AG04450 (cell line): ENCODE data around the gene ANTXR1. TPM values are rescaled to one million over a fixed set of nuclear protein-coding genes. Genes with fewer than 3 reads are reported as not detected.

Source experiments
- CTCF ChIA-PET: fragments of 300-600, 350-600 bp; formaldehyde crosslinking; extraction: SDS; loops from one replicate; lab custom pipeline; 2022; ENCODE audit warnings: antibody characterized with exemption, inconsistent platforms; lab: Charles Lee
- POLR2A ChIA-PET: fragments of 350-600 bp; formaldehyde crosslinking; extraction: SDS; loops from one replicate; lab custom pipeline; 2021; ENCODE audit warnings: antibody characterized with exemption, inconsistent platforms; lab: Yijun Ruan, JAX
- DNase-seq: peaks from one replicate; pipeline ENCODE4 v3.0.0-alpha.2; 2011; ENCODE audit warnings: low read depth, low spot score
- H3K27ac ChIP-seq: one replicate; pipeline ENCODE4 v1.5.1; 2012; ENCODE audit warnings: low read depth, low read length, control low read depth
- H3K27me3 ChIP-seq: one replicate; pipeline ENCODE4 v1.6.0; 2012; ENCODE audit warnings: low read length; ENCODE audit not compliant: control insufficient read depth, insufficient read depth
- H3K4me3 ChIP-seq: 2 replicates; pipeline ENCODE4 v1.5.1; 2011; ENCODE audit warnings: mild to moderate bottlenecking, low read depth, low read length, control low read depth
- H3K9me3 ChIP-seq: 2 replicates; pipeline ENCODE4 v1.5.1; 2012; ENCODE audit warnings: low read length; ENCODE audit not compliant: control insufficient read depth, insufficient read depth
- polyA plus RNA-seq: library from polyadenylated mRNA; depleted of rRNA; stranded (reverse); fragments of >200 nt; gene quantifications from 2 replicates; pipeline ENCODE4 v1.2.3, GENCODE V29; 2011
- TF ChIP-seq, protein P1 (sequence below): IDR thresholded peaks from 2 replicates; pipeline ENCODE4 v1.5.1; 2011; ENCODE audit warnings: low read depth, low read length, control low read depth, inconsistent platforms

Gene ANTXR1
- polyA plus RNA-seq, 1 experiment = 113 TPM

DNA sequence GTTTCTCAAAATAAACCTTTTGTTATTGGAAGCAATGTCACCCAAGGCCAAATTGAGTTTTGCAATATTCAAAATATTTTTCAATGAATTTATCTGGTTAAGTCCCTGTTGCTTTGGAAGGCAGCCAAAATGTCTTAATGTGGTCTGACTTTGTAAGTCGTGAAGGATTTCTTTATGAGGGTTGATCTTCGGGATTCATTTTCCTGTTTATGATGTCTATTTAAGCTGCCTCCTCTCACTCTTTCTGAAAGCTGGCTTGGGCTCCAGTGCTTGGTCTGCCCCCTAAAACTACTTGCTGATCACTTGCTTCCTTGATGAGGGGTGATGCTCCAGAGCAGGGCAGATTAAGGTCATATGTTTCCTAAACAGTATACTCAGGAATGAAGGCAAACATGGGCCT is 141.1 kb downstream of the ANTXR1 start:
- POLR2A ChIA-PET = no interaction called here
- no peak overlapping the region for H3K27ac ChIP-seq
- no peak for DNase-seq
- H3K4me3 ChIP-seq = no peak overlapping the region
- H3K9me3 ChIP-seq = peaks cover 10% of the 10 kb centered on the region
- no peaks in the 10 kb centered on the region for H3K27me3 ChIP-seq
- CTCF ChIA-PET = no interaction called here
- TF ChIP-seq, protein P1, sequence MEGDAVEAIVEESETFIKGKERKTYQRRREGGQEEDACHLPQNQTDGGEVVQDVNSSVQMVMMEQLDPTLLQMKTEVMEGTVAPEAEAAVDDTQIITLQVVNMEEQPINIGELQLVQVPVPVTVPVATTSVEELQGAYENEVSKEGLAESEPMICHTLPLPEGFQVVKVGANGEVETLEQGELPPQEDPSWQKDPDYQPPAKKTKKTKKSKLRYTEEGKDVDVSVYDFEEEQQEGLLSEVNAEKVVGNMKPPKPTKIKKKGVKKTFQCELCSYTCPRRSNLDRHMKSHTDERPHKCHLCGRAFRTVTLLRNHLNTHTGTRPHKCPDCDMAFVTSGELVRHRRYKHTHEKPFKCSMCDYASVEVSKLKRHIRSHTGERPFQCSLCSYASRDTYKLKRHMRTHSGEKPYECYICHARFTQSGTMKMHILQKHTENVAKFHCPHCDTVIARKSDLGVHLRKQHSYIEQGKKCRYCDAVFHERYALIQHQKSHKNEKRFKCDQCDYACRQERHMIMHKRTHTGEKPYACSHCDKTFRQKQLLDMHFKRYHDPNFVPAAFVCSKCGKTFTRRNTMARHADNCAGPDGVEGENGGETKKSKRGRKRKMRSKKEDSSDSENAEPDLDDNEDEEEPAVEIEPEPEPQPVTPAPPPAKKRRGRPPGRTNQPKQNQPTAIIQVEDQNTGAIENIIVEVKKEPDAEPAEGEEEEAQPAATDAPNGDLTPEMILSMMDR = no peak

DNA sequence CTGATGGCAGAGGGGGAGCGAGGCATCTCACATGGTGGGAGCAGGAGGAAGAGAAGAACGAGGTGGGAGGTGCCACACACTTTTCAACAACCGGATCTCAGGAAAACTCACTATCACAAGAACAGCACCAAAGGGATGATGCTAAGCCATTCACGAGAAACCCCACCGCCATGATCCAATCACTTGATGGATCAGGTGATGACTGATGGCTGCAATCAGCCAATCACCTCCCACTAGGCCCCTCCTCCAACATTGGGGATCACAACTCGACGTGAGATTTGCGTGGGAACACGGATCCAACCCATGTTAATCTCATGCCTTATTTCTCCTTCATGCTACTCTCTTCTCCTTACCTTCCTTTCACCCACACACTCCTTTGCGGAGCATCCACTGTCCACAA is 143.6 kb downstream of the ANTXR1 start:
- Histone ChIP-seq H3K27me3 (no peaks in the 10 kb centered on the region), H3K27ac (no peak overlapping the region), H3K9me3 (peaks cover 10% of the 10 kb centered on the region), H3K4me3 (no peak overlapping the region)
- DNase-seq = no peak
- POLR2A ChIA-PET = no interaction called here
- CTCF ChIA-PET = no interaction called here
- TF ChIP-seq, protein P1 = no peak

GRCh38 chr2:69157441-69157840 is 144.5 kb downstream of the ANTXR1 start:
- H3K4me3 ChIP-seq = no peak overlapping the region
- CTCF ChIA-PET = no interaction called here

GRCh38 chr2:69159986-69160385 is 147.0 kb downstream of the ANTXR1 start:
- H3K9me3 ChIP-seq = no peaks in the 10 kb centered on the region
- H3K27ac ChIP-seq = no peak overlapping the region
- ChIA-PET CTCF (no interaction called here), POLR2A (no interaction called here)
- H3K4me3 ChIP-seq = no peak overlapping the region
- TF ChIP-seq, protein P1 = no peak
- DNase-seq = no peak
- no peaks in the 10 kb centered on the region for H3K27me3 ChIP-seq

More at GRCh38 chr2:69157441-69157840, 144.5 kb downstream of the ANTXR1 start:
- POLR2A ChIA-PET = no interaction called here
- Histone ChIP-seq H3K27ac (no peak overlapping the region), H3K9me3 (peaks cover 5% of the 10 kb centered on the region; the same call in 1 of the 2 replicates), H3K27me3 (no peaks in the 10 kb centered on the region)
- no peak for DNase-seq
- TF ChIP-seq, protein P1 = no peak

GRCh38 chr2:69162057-69162456 is 149.1 kb downstream of the ANTXR1 start:
- POLR2A ChIA-PET = interaction anchor here (1.5 kb wide), 1 partner anchor 15 kb away, joined by 8 read pairs; no protein-coding TSS in a partner anchor
- H3K9me3 ChIP-seq = no peaks in the 10 kb centered on the region
- CTCF ChIA-PET = no interaction called here
- H3K27ac ChIP-seq = no peak overlapping the region
- TF ChIP-seq, protein P1 = no peak
- no peaks in the 10 kb centered on the region for H3K27me3 ChIP-seq
- no peak overlapping the region for H3K4me3 ChIP-seq
- DNase-seq = no peak
